ENCODE data around the gene EHF. TPM values are rescaled to one million over a fixed set of nuclear protein-coding genes. Genes with fewer than 3 reads are reported as not detected.
A peak's percentile ranks its signal among the peaks of the same experiment; 100 is the strongest.

EHF gene
- total and polyA plus RNA-seq, 2 of the 13 experiments (the other 11 are each of a cell fraction or from before 2014, with no cell fraction given): 0.04 to 0.46 TPM

DNA sequence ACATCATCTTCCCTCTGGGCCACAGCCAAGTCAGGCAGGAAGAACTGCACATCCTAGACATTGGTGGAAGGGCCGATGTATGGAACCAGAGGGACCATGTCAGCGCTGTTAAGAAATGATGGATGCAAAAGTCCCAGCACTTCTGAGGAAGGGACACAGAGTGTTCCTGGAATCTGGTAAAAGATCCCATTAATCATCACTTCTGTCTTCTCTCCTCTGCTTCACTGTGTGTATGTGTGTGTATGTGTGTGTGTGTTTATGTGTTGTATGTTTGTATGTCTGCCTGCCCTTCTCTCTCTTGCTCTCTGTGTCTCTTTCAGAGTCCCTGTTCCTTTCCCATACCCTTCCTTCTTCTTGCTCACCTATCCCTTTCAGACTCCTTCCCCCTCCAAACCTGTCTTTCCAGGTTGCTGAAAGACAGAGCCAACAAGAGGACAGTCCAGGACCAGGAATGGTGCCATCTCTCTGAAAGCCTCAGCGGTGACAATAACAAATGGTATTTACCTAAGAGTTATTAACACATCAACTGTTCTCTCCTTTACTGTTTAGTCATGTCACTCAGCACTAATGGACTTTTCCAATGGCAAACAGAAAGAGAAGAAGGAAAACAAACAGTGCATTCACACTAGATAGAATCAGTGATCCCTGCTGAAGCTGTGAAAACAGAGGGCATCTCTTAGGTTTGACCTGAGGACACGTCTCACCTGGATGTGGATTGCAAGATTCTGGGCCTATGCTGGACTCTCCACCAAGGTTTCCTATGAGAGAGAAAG is 47.1 kb downstream of the EHF start (continued):
- no peak for TF ChIP-seq ZBTB44 (CRISPR knock-in tag; IDR thresholded peaks at IDR 0.05)
- no peak for TF ChIP-seq E2F5 (CRISPR knock-in tag; conservative IDR thresholded peaks at IDR 0.05)
- TF ChIP-seq ZNF510 (CRISPR knock-in tag; IDR thresholded peaks at IDR 0.05; ENCODE audit: low read depth): no peak
- peak; percentile 37; the same call in 1 of the 2 replicates for TF ChIP-seq ZFX (CRISPR knock-in tag; IDR thresholded peaks at IDR 0.05; ENCODE audit: low read depth)
- TF ChIP-seq ZNF816 (CRISPR knock-in tag; IDR thresholded peaks at IDR 0.05; ENCODE audit: borderline replicate concordance): peak; percentile 9; the same call in 1 of the 2 replicates
- peak; percentile 49; the same call in 1 of the 2 replicates for TF ChIP-seq KAT8 (CRISPR knock-in tag; IDR thresholded peaks at IDR 0.05)
- 0 out of 2 replicates have a peak, but pooled peaks have one; percentile 41 for TF ChIP-seq PHF21A (CRISPR knock-in tag; IDR thresholded peaks at IDR 0.05)
- peak; percentile 44; the same call in 1 of the 2 replicates for TF ChIP-seq KDM6A (CRISPR knock-in tag; IDR thresholded peaks at IDR 0.05; ENCODE audit: low read depth)
- TF ChIP-seq SMAD3 (CRISPR knock-in tag; IDR thresholded peaks at IDR 0.05): peak; percentile 86
- no peak for TF ChIP-seq ZNF329 (CRISPR knock-in tag; IDR thresholded peaks at IDR 0.05; ENCODE audit: low read depth)
- TF ChIP-seq MLX (CRISPR knock-in tag; IDR thresholded peaks at IDR 0.05): peak; percentile 23; the same call in 1 of the 2 replicates
- TF ChIP-seq HNRNPL (IDR thresholded peaks at IDR 0.05; ENCODE audit: low read depth, low read length): no peak
- TF ChIP-seq BATF2 (CRISPR knock-in tag; IDR thresholded peaks at IDR 0.05): no peak
- no peak for TF ChIP-seq PHF8 (CRISPR knock-in tag; IDR thresholded peaks at IDR 0.05)
- TF ChIP-seq CREM (IDR thresholded peaks at IDR 0.05): peak; percentile 79
- no peak for TF ChIP-seq CREM (CRISPR knock-in tag; IDR thresholded peaks at IDR 0.05)
- TF ChIP-seq SOX5 (CRISPR knock-in tag; IDR thresholded peaks at IDR 0.05; ENCODE audit: borderline replicate concordance): peak; percentile 98
- TF ChIP-seq SOX13 (IDR thresholded peaks at IDR 0.05): peak; percentile 72; the same call in 1 of the 2 replicates
- peak in 1 of 2 experiments; percentile 98; a peak in 2 of 4 replicates for TF ChIP-seq SOX13 (CRISPR knock-in tag; conservative IDR thresholded peaks at IDR 0.05 in 1 of 2, IDR thresholded peaks at IDR 0.05 in 1 of 2)
- TF ChIP-seq GLMP (CRISPR knock-in tag; IDR thresholded peaks at IDR 0.05; ENCODE audit: borderline replicate concordance): no peak
- peak; percentile 47; the same call in 1 of the 2 replicates for TF ChIP-seq JUND (CRISPR knock-in tag; IDR thresholded peaks at IDR 0.05)
- TF ChIP-seq ZNF556 (CRISPR knock-in tag; IDR thresholded peaks at IDR 0.05; ENCODE audit: borderline replicate concordance): 0 out of 2 replicates have a peak, but pooled peaks have one; percentile 49
- no peak for TF ChIP-seq ZNF564 (CRISPR knock-in tag; IDR thresholded peaks at IDR 0.05)
- 0 out of 2 replicates have a peak, but pooled peaks have one; percentile 36 for TF ChIP-seq DNMT3B (CRISPR knock-in tag; conservative IDR thresholded peaks at IDR 0.05)
- TF ChIP-seq GPN1 (CRISPR knock-in tag; IDR thresholded peaks at IDR 0.05; ENCODE audit: borderline replicate concordance): no peak
- peak; percentile 78 for TF ChIP-seq PITX1 (CRISPR knock-in tag; IDR thresholded peaks at IDR 0.05)
- no peak for TF ChIP-seq ZNF652 (CRISPR knock-in tag; IDR thresholded peaks at IDR 0.05; ENCODE audit: borderline replicate concordance, low read depth)

Measured in HepG2 (cell line).